GM12878 (cell line): Measurements from ENCODE around the gene PI4K2A. TPM values are rescaled to one million over a fixed set of nuclear protein-coding genes. Genes with fewer than 3 reads are reported as not detected.

Experiments used
- ATAC-seq: fragments of 200-7000 bp; cut with Tn5 transposase; 3 replicates; pipeline ENCODE4 v1.9.1; 2020; ENCODE audit warnings: mild to moderate bottlenecking, moderate library complexity
- BruUV-seq: library from RNA; stranded (reverse); fragments of 400-500 nt; replicated peaks from 2 replicates; lab custom pipeline; 2021; lab: Mats Ljungman, UMichigan
- CTCF ChIA-PET: fragments of 300-600 bp; sonication (Branson Sonifier 250); formaldehyde crosslinking; extraction: SDS; loops from one replicate; lab custom pipeline; 2021; ENCODE audit warnings: inconsistent platforms; lab: Yijun Ruan, JAX
- POLR2A ChIA-PET: fragments of 350-600 bp; formaldehyde crosslinking; extraction: SDS; loops from one replicate; lab custom pipeline; 2021; ENCODE audit warnings: inconsistent platforms; lab: Charles Lee
- RAD21 ChIA-PET: fragments of 300-600 bp; sonication (Branson Sonifier 250); formaldehyde crosslinking; loops from one replicate; lab custom pipeline; 2023; ENCODE audit warnings: antibody characterized with exemption; ENCODE audit not compliant: unreplicated experiment; lab: Charles Lee
- SMC1A ChIA-PET: fragments of 300-600 bp; sonication (Branson Sonifier 250); formaldehyde crosslinking; loops from one replicate; lab custom pipeline; 2023; ENCODE audit not compliant: unreplicated experiment, uncharacterized antibody; lab: Charles Lee
- DNase-seq: peaks from one replicate; pipeline ENCODE4 v3.0.0-alpha.2; 2011; ENCODE audit warnings: low read depth, low spot score
- FAIRE-seq: peaks from 3 replicates; lab custom pipeline; 2011; peaks lifted over from hg19 to GRCh38; lab: Jason Lieb, UNC
- H2AFZ ChIP-seq: 2 replicates; pipeline ENCODE4 v1.6.0; 2011; ENCODE audit warnings: low read depth, low read length, control low read depth; ENCODE audit not compliant: control insufficient read depth
- H3K27ac ChIP-seq: 2 replicates; pipeline ENCODE4 v1.5.1; 2011; ENCODE audit warnings: control low read depth; ENCODE audit not compliant: control insufficient read depth, insufficient read depth
- H3K27me3 ChIP-seq, 2 experiments: replicated peaks in 1 of 2; 2 replicates each; pipeline versions ENCODE4 v1.6.0 to v1.6.1; 2011; ENCODE audit warnings: low read length in 1 of 2; ENCODE audit not compliant: control insufficient read depth in 2 of 2, insufficient read depth in 2 of 2
- H3K36me3 ChIP-seq, 2 experiments: 2 replicates each; pipeline ENCODE4 v1.5.1; 2011; ENCODE audit warnings: low read length in 1 of 2; ENCODE audit not compliant: control insufficient read depth in 2 of 2, insufficient read depth in 2 of 2
- H3K4me1 ChIP-seq: 2 replicates; pipeline ENCODE4 v1.6.1; 2011; ENCODE audit warnings: mild to moderate bottlenecking, low read length, moderate library complexity, mixed read lengths; ENCODE audit not compliant: control insufficient read depth, insufficient read depth
- H3K4me2 ChIP-seq: 2 replicates; pipeline ENCODE4 v1.6.0; 2011; ENCODE audit warnings: control low read depth; ENCODE audit not compliant: control insufficient read depth, insufficient read depth
- H3K4me3 ChIP-seq: fragments of 200-600 bp; sonication (generic); 2 replicates; pipeline ENCODE4 v1.5.1; 2016
- H3K79me2 ChIP-seq: 2 replicates; pipeline ENCODE4 v1.6.0; 2011; ENCODE audit warnings: low read length; ENCODE audit not compliant: control insufficient read depth, insufficient read depth
- H3K9ac ChIP-seq: 2 replicates; pipeline ENCODE4 v1.8.0; 2011; ENCODE audit warnings: low read length, control low read depth, mixed read lengths; ENCODE audit not compliant: control insufficient read depth, insufficient read depth
- H3K9me3 ChIP-seq: replicated peaks from 3 replicates; pipeline ENCODE4 v1.5.1; 2011; ENCODE audit warnings: mild to moderate bottlenecking, low read length; ENCODE audit not compliant: control insufficient read depth, insufficient read depth
- H4K20me1 ChIP-seq: 2 replicates; pipeline ENCODE4 v1.6.0; 2011; ENCODE audit not compliant: control insufficient read depth, insufficient read depth
- ASH2L ChIP-seq: fragments of 300-600, 200-600 bp; sonication (generic); IDR thresholded peaks from 2 replicates; pipeline ENCODE4 v1.6.1; 2017; ENCODE audit warnings: low read depth, mild to moderate bottlenecking, borderline replicate concordance
- CBX3 ChIP-seq: fragments of 200-600 bp; sonication (generic); IDR thresholded peaks from 2 replicates; pipeline ENCODE4 v1.6.1; 2016; ENCODE audit warnings: low read depth, borderline replicate concordance
- ETV6 ChIP-seq, 2 experiments: fragments of 450-650 bp in 1 of 2; IDR thresholded peaks in 1 of 2; conservative IDR thresholded peaks in 1 of 2; 2 replicates each; pipeline ENCODE4 v1.6.1; 2014; ENCODE audit warnings: antibody characterized with exemption in 1 of 2, borderline replicate concordance in 1 of 2, low read depth in 1 of 2, mild to moderate bottlenecking in 1 of 2, moderate library complexity in 1 of 2
- FOXM1 ChIP-seq: IDR thresholded peaks from 2 replicates; pipeline ENCODE4 v1.6.1; 2012; ENCODE audit warnings: low read depth, mild to moderate bottlenecking, inconsistent platforms, low read length, moderate library complexity
- KAT2A ChIP-seq: conservative IDR thresholded peaks from 2 replicates; pipeline ENCODE4 v1.6.1; 2011; ENCODE audit warnings: low read depth, low read length; ENCODE audit not compliant: control insufficient read depth
- NKRF ChIP-seq: fragments of 450-650 bp; conservative IDR thresholded peaks from 2 replicates; pipeline ENCODE4 v1.6.1; 2017; ENCODE audit warnings: mild to moderate bottlenecking, moderate library complexity
- NR2C2 ChIP-seq: IDR thresholded peaks from 2 replicates; pipeline ENCODE4 v1.6.1; 2011; ENCODE audit warnings: borderline replicate concordance, low read depth; ENCODE audit not compliant: control insufficient read depth, insufficient read length
- NR2F1 ChIP-seq: fragments of 450-650 bp; conservative IDR thresholded peaks from 2 replicates; pipeline ENCODE4 v1.6.1; 2017; ENCODE audit warnings: mild to moderate bottlenecking
- POLR2A ChIP-seq: IDR thresholded peaks from 2 replicates; pipeline ENCODE4 v1.6.1; 2011; ENCODE audit warnings: low read depth, mild to moderate bottlenecking, low read length
- SMC3 ChIP-seq: IDR thresholded peaks from 2 replicates; pipeline ENCODE4 v1.6.1; 2011; ENCODE audit warnings: low read length, improper control_type of control experiment, borderline replicate concordance
- TCF7 ChIP-seq: IDR thresholded peaks from 2 replicates; pipeline ENCODE4 v1.6.1; 2014; ENCODE audit warnings: antibody characterized with exemption, borderline replicate concordance
- ZNF217 ChIP-seq: fragments of 450-650 bp; IDR thresholded peaks from 2 replicates; pipeline ENCODE4 v1.6.1; 2017; ENCODE audit warnings: antibody characterized with exemption, mild to moderate bottlenecking
- WGBS: methylation state at CpG from one replicate; pipeline ENCODE4 v1.1.6; 2016; ENCODE audit warnings: low lambda C conversion rate; ENCODE audit not compliant: insufficient replicate concordance, insufficient coverage; ENCODE audit errors: missing lambda C conversion rate; 5-methylcytosine and 5-hydroxymethylcytosine counted together
- in situ Hi-C: fragments of 300-500 bp; cut with MboI; formaldehyde crosslinking; loops from 9 replicates; pipeline ENCODE4 v1.14.3; 2018; ENCODE audit warnings: mixed read lengths
- intact Hi-C: fragments of 100-400 bp; cut with micrococcal nuclease; formaldehyde crosslinking; loops from one replicate; pipeline ENCODE4 v1.14.2; 2022; ENCODE audit not compliant: unreplicated experiment
- polyA plus RNA-seq, 11 experiments: library from polyadenylated mRNA; depleted of rRNA in 4 of 11; unstranded in 6 of 11; stranded (reverse) in 5 of 11; fragments of >200 nt; fragmentation: Nextera tagmentation in 4 of 11; fragmentation: Illumina TruSeq in 1 of 11; extraction: Ambion mirVana in 4 of 11; extraction: Trizol in 1 of 11; gene quantifications; 1 replicate in 1 of 11; 2 replicates in 10 of 11; pipeline versions ENCODE4 v1.2.1 to v1.2.3, GENCODE V29; 2011 to 2016; ENCODE audit warnings: inconsistent platforms in 2 of 11, missing spikeins in 2 of 11, low read depth in 1 of 11
- total RNA-seq, 4 experiments: library from RNA; depleted of rRNA in 3 of 4; stranded (reverse); fragments of >200 nt in 3 of 4; fragmentation: Illumina TruSeq in 1 of 4; extraction: Trizol in 1 of 4; gene quantifications; 2 replicates each; pipeline versions ENCODE4 v1.2.1 to v1.2.3, GENCODE V29; 2013 to 2021

PI4K2A gene
- total and polyA plus RNA-seq, 10 of the 15 experiments (the other 5 are each of a cell fraction or from before 2014, with no cell fraction given): 1.5 to 14.5 (median 10.0) TPM

GRCh38 chr10:97631098-97631497, 9.4 kb upstream of the PI4K2A start:
- Histone ChIP-seq H3K4me2 (no peak overlapping the region), H3K4me1 (no peaks in the 10 kb centered on the region), H3K9ac (no peak overlapping the region), H2AFZ (no peak overlapping the region), H3K4me3 (no peak overlapping the region), H3K36me3 (no peaks in the 10 kb centered on the region), H3K79me2 (no peaks in the 10 kb centered on the region), H3K9me3 (no peaks in the 10 kb centered on the region), H3K27ac (no peak overlapping the region), H3K27me3 (no peaks in the 10 kb centered on the region), H4K20me1 (no peaks in the 10 kb centered on the region)
- ChIA-PET CTCF (no interaction called here), RAD21 (no interaction called here), POLR2A (no interaction called here), SMC1A (no interaction called here)
- in situ Hi-C loops (no loop called here), intact Hi-C loops (no loop called here)
- FAIRE-seq (no peak), ATAC-seq (no peak), DNase-seq (no peak)
- BruUV-seq: no TSS peak
- TF ChIP-seq POLR2A: no peak
- no peak for TF ChIP-seq NKRF
- TF ChIP-seq CBX3: no peak

GRCh38 chr10:97632949-97633884, 7.3 kb upstream of the PI4K2A start, which contains the start of gene MORN4:
Gene MORN4 (minus strand): TSS chr10:97633500. CDS start chr10:97619653, 13,847 bp downstream.
- ChIA-PET CTCF (interaction anchor here (1.2 kb wide), 1 partner anchor 68 kb away, joined by 3 read pairs; no protein-coding TSS in a partner anchor), POLR2A (no interaction called here), RAD21 (no interaction called here), SMC1A (interaction anchor here (1.4 kb wide), 1 partner anchor 8 kb away, joined by 4 read pairs; no protein-coding TSS in a partner anchor)
- Histone ChIP-seq H4K20me1 (no peaks in the 10 kb centered on the region), H3K4me2 (peak within 1 kb of the TSS; percentile 75), H3K36me3 (no peaks in the 10 kb centered on the region), H3K4me3 (peak within 1 kb of the TSS; percentile 89), H3K9me3 (no peaks in the 10 kb centered on the region), H3K4me1 (no peaks in the 10 kb centered on the region), H3K27me3 (no peaks in the 10 kb centered on the region), H3K79me2 (no peaks in the 10 kb centered on the region), H2AFZ (peak within 1 kb of the TSS; percentile 99), H3K27ac (no peak within 1 kb of the TSS), H3K9ac (peak within 1 kb of the TSS; percentile 47)
- FAIRE-seq (peak; percentile 72), DNase-seq (peak; percentile 50), ATAC-seq (peak; percentile 100)
- no TSS peak for BruUV-seq
- intact Hi-C loops (no loop called here), in situ Hi-C loops (no loop called here)
- WGBS: 5% methylated on average over 61 of the region's 62 CpGs
- TF ChIP-seq ASH2L (no peak), KAT2A (no peak), NR2F1 (0 out of 2 replicates have a peak, but pooled peaks have one; percentile 36), TCF7 (no peak), FOXM1 (no peak), ZNF217 (no peak), NR2C2 (no peak), ETV6 (conservative IDR thresholded peaks at IDR 0.05 in 1 of 2, IDR thresholded peaks at IDR 0.05 in 1 of 2; ENCODE audit: borderline replicate concordance in 1 of 2, low read depth in 1 of 2) (no peak), SMC3 (no peak)
